PC-3 (cell line): ENCODE results near the gene MIOX.

Experiments
- CTCF ChIP-seq: fragments of 300-600 bp; sonication (generic); conservative IDR thresholded peaks from 2 replicates; pipeline ENCODE4 v1.5.1; 2017; ENCODE audit warnings: antibody characterized with exemption, low read depth, mild to moderate bottlenecking, low read length
- EZH2 ChIP-seq: fragments of 300-600 bp; sonication (generic); IDR thresholded peaks from one replicate; pipeline ENCODE4 v1.6.1; 2017; ENCODE audit warnings: antibody characterized with exemption, mild to moderate bottlenecking, low read length; ENCODE audit not compliant: unreplicated experiment
- EZH2phosphoT487 ChIP-seq: fragments of 300-600 bp; sonication (generic); IDR thresholded peaks from 2 replicates; pipeline ENCODE4 v1.6.1; 2018; ENCODE audit warnings: mild to moderate bottlenecking, antibody characterized with exemption, low read length, borderline replicate concordance

- TF ChIP-seq CTCF (no peak), EZH2phosphoT487 (no peak), EZH2 (no peak)
Measured at GRCh38 chr22:50505776-50506610, 19.3 kb downstream of the MIOX start.
